ENCODE data around the gene CPM.
"Not testable (repeated sequence)": the region's sequence is repeated elsewhere in the genome, so short reads cannot be mapped to it uniquely, and the experiment has no call there.

Gene CPM

GRCh38 chr12:68824131-68824530, 108.8 kb downstream of the CPM start:
- no peak overlapping the region for H3K4me3 ChIP-seq (ENCODE audit: insufficient read depth, low read depth, low read length, poor library complexity, severe bottlenecking)
- DNase-seq: no peak
- no peaks in the 10 kb centered on the region for H3K9me3 ChIP-seq (ENCODE audit: control insufficient read depth, low read length)
- H3K4me1 ChIP-seq (ENCODE audit: control insufficient read depth, insufficient read depth, low read length, poor library complexity, severe bottlenecking): no peaks in the 10 kb centered on the region
- no peaks in the 10 kb centered on the region for H3K27me3 ChIP-seq (replicated peaks; ENCODE audit: control insufficient read depth, insufficient read depth, low read length, poor library complexity, severe bottlenecking)
- H3K27ac ChIP-seq (ENCODE audit: insufficient read depth, low read length, poor library complexity, severe bottlenecking): no peak overlapping the region
- H3K36me3 ChIP-seq (ENCODE audit: control insufficient read depth, insufficient read depth, low read length): peaks cover 50% of the 10 kb centered on the region

- Histone ChIP-seq H3K36me3 (ENCODE audit: control insufficient read depth, insufficient read depth, low read length) (peaks cover 50% of the 10 kb centered on the region), H3K27me3 (replicated peaks; ENCODE audit: control insufficient read depth, insufficient read depth, low read length, poor library complexity, severe bottlenecking) (no peaks in the 10 kb centered on the region), H3K4me3 (ENCODE audit: insufficient read depth, low read depth, low read length, poor library complexity, severe bottlenecking) (no peak overlapping the region)
These were observed 109.3 kb downstream of the CPM start for GRCh38 chr12:68823696-68824095.

GRCh38 chr12:68821357-68822188, 111.4 kb downstream of the CPM start:
- no peak for DNase-seq
- Histone ChIP-seq H3K4me1 (ENCODE audit: control insufficient read depth, insufficient read depth, low read length, poor library complexity, severe bottlenecking) (no peaks in the 10 kb centered on the region), H3K36me3 (ENCODE audit: control insufficient read depth, insufficient read depth, low read length) (peaks cover 48% of the 10 kb centered on the region), H3K9me3 (ENCODE audit: control insufficient read depth, low read length) (no peaks in the 10 kb centered on the region), H3K27ac (ENCODE audit: insufficient read depth, low read length, poor library complexity, severe bottlenecking) (no peak overlapping the region), H3K27me3 (replicated peaks; ENCODE audit: control insufficient read depth, insufficient read depth, low read length, poor library complexity, severe bottlenecking) (no peaks in the 10 kb centered on the region), H3K4me3 (ENCODE audit: insufficient read depth, low read depth, low read length, poor library complexity, severe bottlenecking) (no peak overlapping the region)

More at GRCh38 chr12:68823696-68824095, 109.3 kb downstream of the CPM start:
- Histone ChIP-seq H3K4me1 (ENCODE audit: control insufficient read depth, insufficient read depth, low read length, poor library complexity, severe bottlenecking) (no peaks in the 10 kb centered on the region), H3K9me3 (ENCODE audit: control insufficient read depth, low read length) (no peaks in the 10 kb centered on the region), H3K27ac (ENCODE audit: insufficient read depth, low read length, poor library complexity, severe bottlenecking) (no peak overlapping the region)
- DNase-seq: no peak

- DNase-seq; H3K27me3 ChIP-seq (replicated peaks; ENCODE audit: control insufficient read depth, insufficient read depth, low read length, poor library complexity, severe bottlenecking); H3K27ac ChIP-seq (ENCODE audit: insufficient read depth, low read length, poor library complexity, severe bottlenecking); H3K4me1 ChIP-seq (ENCODE audit: control insufficient read depth, insufficient read depth, low read length, poor library complexity, severe bottlenecking); H3K9me3 ChIP-seq (ENCODE audit: control insufficient read depth, low read length); H3K4me3 ChIP-seq (ENCODE audit: insufficient read depth, low read depth, low read length, poor library complexity, severe bottlenecking): not testable (repeated sequence)
- H3K36me3 ChIP-seq (ENCODE audit: control insufficient read depth, insufficient read depth, low read length): peaks cover 48% of the 10 kb centered on the region
These were observed 113.5 kb downstream of the CPM start for GRCh38 chr12:68819481-68819880.

GRCh38 chr12:68815928-68816800, 116.8 kb downstream of the CPM start:
- Histone ChIP-seq H3K27ac (ENCODE audit: insufficient read depth, low read length, poor library complexity, severe bottlenecking) (no peak overlapping the region), H3K4me3 (ENCODE audit: insufficient read depth, low read depth, low read length, poor library complexity, severe bottlenecking) (no peak overlapping the region), H3K4me1 (ENCODE audit: control insufficient read depth, insufficient read depth, low read length, poor library complexity, severe bottlenecking) (peaks cover 6% of the 10 kb centered on the region), H3K36me3 (ENCODE audit: control insufficient read depth, insufficient read depth, low read length) (peaks cover 32% of the 10 kb centered on the region), H3K27me3 (replicated peaks; ENCODE audit: control insufficient read depth, insufficient read depth, low read length, poor library complexity, severe bottlenecking) (no peaks in the 10 kb centered on the region), H3K9me3 (ENCODE audit: control insufficient read depth, low read length) (no peaks in the 10 kb centered on the region)
- no peak for DNase-seq

GRCh38 chr12:68815232-68815927, 117.6 kb downstream of the CPM start:
- Histone ChIP-seq H3K27ac (ENCODE audit: insufficient read depth, low read length, poor library complexity, severe bottlenecking) (no peak overlapping the region), H3K27me3 (replicated peaks; ENCODE audit: control insufficient read depth, insufficient read depth, low read length, poor library complexity, severe bottlenecking) (no peaks in the 10 kb centered on the region), H3K4me3 (ENCODE audit: insufficient read depth, low read depth, low read length, poor library complexity, severe bottlenecking) (no peak overlapping the region), H3K9me3 (ENCODE audit: control insufficient read depth, low read length) (no peaks in the 10 kb centered on the region), H3K4me1 (ENCODE audit: control insufficient read depth, insufficient read depth, low read length, poor library complexity, severe bottlenecking) (peaks cover 6% of the 10 kb centered on the region), H3K36me3 (ENCODE audit: control insufficient read depth, insufficient read depth, low read length) (peaks cover 32% of the 10 kb centered on the region)
- no peak for DNase-seq

- Histone ChIP-seq H3K27ac (ENCODE audit: insufficient read depth, low read length, poor library complexity, severe bottlenecking) (no peak overlapping the region), H3K4me1 (ENCODE audit: control insufficient read depth, insufficient read depth, low read length, poor library complexity, severe bottlenecking) (peaks cover 6% of the 10 kb centered on the region), H3K4me3 (ENCODE audit: insufficient read depth, low read depth, low read length, poor library complexity, severe bottlenecking) (no peak overlapping the region), H3K27me3 (replicated peaks; ENCODE audit: control insufficient read depth, insufficient read depth, low read length, poor library complexity, severe bottlenecking) (no peaks in the 10 kb centered on the region), H3K9me3 (ENCODE audit: control insufficient read depth, low read length) (no peaks in the 10 kb centered on the region), H3K36me3 (ENCODE audit: control insufficient read depth, insufficient read depth, low read length) (peaks cover 26% of the 10 kb centered on the region)
- DNase-seq: no peak
These were observed 118.3 kb downstream of the CPM start for GRCh38 chr12:68814490-68815231.

GRCh38 chr12:68813242-68813593, 119.8 kb downstream of the CPM start:
- Histone ChIP-seq H3K4me3 (ENCODE audit: insufficient read depth, low read depth, low read length, poor library complexity, severe bottlenecking) (no peak overlapping the region), H3K9me3 (ENCODE audit: control insufficient read depth, low read length) (no peaks in the 10 kb centered on the region), H3K27ac (ENCODE audit: insufficient read depth, low read length, poor library complexity, severe bottlenecking) (no peak overlapping the region), H3K27me3 (replicated peaks; ENCODE audit: control insufficient read depth, insufficient read depth, low read length, poor library complexity, severe bottlenecking) (no peaks in the 10 kb centered on the region), H3K36me3 (ENCODE audit: control insufficient read depth, insufficient read depth, low read length) (peaks cover 21% of the 10 kb centered on the region), H3K4me1 (ENCODE audit: control insufficient read depth, insufficient read depth, low read length, poor library complexity, severe bottlenecking) (peaks cover 6% of the 10 kb centered on the region)
- DNase-seq: no peak

- H3K4me3 ChIP-seq (ENCODE audit: insufficient read depth, low read depth, low read length, poor library complexity, severe bottlenecking): no peak overlapping the region
- peaks cover 6% of the 10 kb centered on the region for H3K4me1 ChIP-seq (ENCODE audit: control insufficient read depth, insufficient read depth, low read length, poor library complexity, severe bottlenecking)
- H3K27ac ChIP-seq (ENCODE audit: insufficient read depth, low read length, poor library complexity, severe bottlenecking): no peak overlapping the region
- peaks cover 21% of the 10 kb centered on the region for H3K36me3 ChIP-seq (ENCODE audit: control insufficient read depth, insufficient read depth, low read length)
- no peaks in the 10 kb centered on the region for H3K9me3 ChIP-seq (ENCODE audit: control insufficient read depth, low read length)
- no peaks in the 10 kb centered on the region for H3K27me3 ChIP-seq (replicated peaks; ENCODE audit: control insufficient read depth, insufficient read depth, low read length, poor library complexity, severe bottlenecking)
- DNase-seq: no peak
These were observed 120.3 kb downstream of the CPM start for GRCh38 chr12:68812553-68813241.

Data from effector memory CD4-positive, alpha-beta T cell (primary cell).